Keratinocyte (primary cell): ENCODE data around the gene PADI6. TPM values are rescaled to one million over a fixed set of nuclear protein-coding genes. Genes with fewer than 3 reads are reported as not detected.

ENCODE experiments used
- DNase-seq: peaks from one replicate; pipeline ENCODE4 v3.0.0-alpha.2; 2011; ENCODE audit warnings: low read depth, missing footprints, low spot score
- FAIRE-seq: peaks from 2 replicates; lab custom pipeline; 2011; peaks lifted over from hg19 to GRCh38; lab: Jason Lieb, UNC
- H2AFZ ChIP-seq: 2 replicates; pipeline ENCODE4 v1.6.0; 2012; ENCODE audit warnings: low read length, control low read depth, inconsistent platforms; ENCODE audit not compliant: control insufficient read depth
- H3K27ac ChIP-seq: 2 replicates; pipeline ENCODE4 v1.5.1; 2011; ENCODE audit warnings: low read length; ENCODE audit not compliant: control insufficient read depth, insufficient read depth
- H3K27me3 ChIP-seq: 3 replicates; pipeline ENCODE4 v1.6.0; 2011; ENCODE audit warnings: low read length; ENCODE audit not compliant: control insufficient read depth, insufficient read depth; ENCODE audit errors: extremely low read depth
- H3K36me3 ChIP-seq, 2 experiments: 2 replicates in 1 of 2; 3 replicates in 1 of 2; pipeline ENCODE4 v1.5.1; 2011; ENCODE audit warnings: low read length in 2 of 2, mild to moderate bottlenecking in 1 of 2; ENCODE audit not compliant: control insufficient read depth in 2 of 2, insufficient read depth in 2 of 2; ENCODE audit errors: extremely low read depth in 1 of 2
- H3K4me1 ChIP-seq: 3 replicates; pipeline ENCODE4 v1.5.1; 2011; ENCODE audit warnings: low read length; ENCODE audit not compliant: control insufficient read depth, insufficient read depth; ENCODE audit errors: extremely low read depth
- H3K4me2 ChIP-seq: 3 replicates; pipeline ENCODE4 v1.6.0; 2011; ENCODE audit warnings: low read depth, low read length; ENCODE audit not compliant: control insufficient read depth, insufficient read depth; ENCODE audit errors: extremely low read depth
- H3K4me3 ChIP-seq, 3 experiments: fragments of 200-600 bp in 1 of 3; sonication (generic) in 1 of 3; 2 replicates in 2 of 3; 3 replicates in 1 of 3; pipeline ENCODE4 v1.5.1; 2011 to 2016; ENCODE audit warnings: low read length in 3 of 3, mild to moderate bottlenecking in 3 of 3, control low read depth in 2 of 3, inconsistent platforms in 1 of 3, low read depth in 1 of 3, mixed read lengths in 1 of 3, mixed run types in 1 of 3, moderate library complexity in 1 of 3; ENCODE audit not compliant: control insufficient read depth in 2 of 3, insufficient read depth in 2 of 3; ENCODE audit errors: extremely low read depth in 1 of 3
- H3K79me2 ChIP-seq: 2 replicates; pipeline ENCODE4 v1.6.0; 2012; ENCODE audit warnings: low read length; ENCODE audit not compliant: control insufficient read depth, insufficient read depth
- H3K9ac ChIP-seq: 3 replicates; pipeline ENCODE4 v1.6.0; 2011; ENCODE audit warnings: low read length; ENCODE audit not compliant: control insufficient read depth, insufficient read depth; ENCODE audit errors: extremely low read depth
- H3K9me1 ChIP-seq: 3 replicates; pipeline ENCODE4 v1.6.0; 2011; ENCODE audit warnings: low read length; ENCODE audit not compliant: control insufficient read depth, insufficient read depth; ENCODE audit errors: extremely low read depth
- H3K9me3 ChIP-seq: 2 replicates; pipeline ENCODE4 v1.5.1; 2012; ENCODE audit warnings: low read depth, low read length; ENCODE audit not compliant: control insufficient read depth
- H4K20me1 ChIP-seq: 3 replicates; pipeline ENCODE4 v1.6.0; 2011; ENCODE audit warnings: low read length; ENCODE audit not compliant: control insufficient read depth, insufficient read depth; ENCODE audit errors: extremely low read depth
- CTCF ChIP-seq, 3 experiments: IDR thresholded peaks in 1 of 3; conservative IDR thresholded peaks in 1 of 3; optimal IDR thresholded peaks in 1 of 3; 2 replicates in 2 of 3; 3 replicates in 1 of 3; pipeline versions ENCODE3 to v1.5.1; 2011; ENCODE audit warnings: low read length in 3 of 3, mild to moderate bottlenecking in 3 of 3, moderate library complexity in 2 of 3, control low read depth in 1 of 3, inconsistent platforms in 1 of 3; ENCODE audit not compliant: insufficient read depth in 2 of 3; ENCODE audit errors: extremely low read depth in 1 of 3
- EZH2 ChIP-seq: IDR thresholded peaks from one replicate; pipeline ENCODE4 v1.6.1; 2012; ENCODE audit warnings: inconsistent platforms, mild to moderate bottlenecking, low read length, moderate library complexity
- dilution Hi-C: fragments of 300-500 bp; cut with MboI; formaldehyde crosslinking; loops from one replicate; pipeline ENCODE4 v1.7.0; 2020; ENCODE audit warnings: low sequenced_read_pairs; ENCODE audit not compliant: extremely low pct_ligation_motif_present
- polyA plus RNA-seq, 5 experiments: library from polyadenylated mRNA; depleted of rRNA in 3 of 5; stranded (reverse) in 3 of 5; stranded (forward) in 1 of 5; unstranded in 1 of 5; fragments of >200 nt; gene quantifications; 1 replicate in 1 of 5; 2 replicates in 3 of 5; 3 replicates in 1 of 5; pipeline versions ENCODE4 v1.2.1 to v1.2.3, GENCODE V29; 2011 to 2012; ENCODE audit warnings: missing spikeins in 2 of 5, low read depth in 1 of 5, low replicate concordance in 1 of 5

The PADI6 gene
- polyA plus RNA-seq, 1 donor (not counting 4 experiments of a cell fraction or from before 2014, with no cell fraction given): not detected

- H3K9me3 ChIP-seq: no peaks in the 10 kb centered on the region
- no peak overlapping the region for H3K27ac ChIP-seq
- DNase-seq: no peak
- H3K79me2 ChIP-seq: peaks cover 2% of the 10 kb centered on the region
- TF ChIP-seq CTCF (optimal IDR thresholded peaks at IDR 0.05 in 1 of 3, IDR thresholded peaks at IDR 0.05 in 1 of 3, conservative IDR thresholded peaks at IDR 0.05 in 1 of 3; ENCODE audit: extremely low read depth in 1 of 3, insufficient read depth in 2 of 3, low read length in 3 of 3) (no peak), EZH2 (no peak)
- no peak overlapping the region for H3K4me3 ChIP-seq
- H3K36me3 ChIP-seq: peaks cover 63 to 76% of the 10 kb centered on the region in 2 experiments
- dilution Hi-C loops: no loop called here
- H3K9me1 ChIP-seq: no peaks in the 10 kb centered on the region
- H3K4me2 ChIP-seq: no peak overlapping the region
- no peaks in the 10 kb centered on the region for H4K20me1 ChIP-seq
- FAIRE-seq: no peak
- H2AFZ ChIP-seq: no peak overlapping the region
- no peaks in the 10 kb centered on the region for H3K4me1 ChIP-seq
- no peaks in the 10 kb centered on the region for H3K27me3 ChIP-seq
- no peak overlapping the region for H3K9ac ChIP-seq
Measured at GRCh38 chr1:17414022-17414421, 42.0 kb downstream of the PADI6 start.

GRCh38 chr1:17416389-17416788, 44.4 kb downstream of the PADI6 start:
- no peak for FAIRE-seq
- H4K20me1 ChIP-seq: no peaks in the 10 kb centered on the region
- H3K36me3 ChIP-seq: peaks cover 55 to 63% of the 10 kb centered on the region in 2 experiments
- no peak overlapping the region for H3K9ac ChIP-seq
- no peaks in the 10 kb centered on the region for H3K9me3 ChIP-seq
- H3K4me2 ChIP-seq: no peak overlapping the region
- no peaks in the 10 kb centered on the region for H3K27me3 ChIP-seq
- dilution Hi-C loops: no loop called here
- DNase-seq: no peak
- H3K27ac ChIP-seq: no peak overlapping the region
- peaks cover 3% of the 10 kb centered on the region for H3K79me2 ChIP-seq
- H3K9me1 ChIP-seq: no peaks in the 10 kb centered on the region
- H2AFZ ChIP-seq: no peak overlapping the region
- H3K4me1 ChIP-seq: no peaks in the 10 kb centered on the region
- no peak for TF ChIP-seq EZH2
- no peak for TF ChIP-seq CTCF (optimal IDR thresholded peaks at IDR 0.05 in 1 of 3, IDR thresholded peaks at IDR 0.05 in 1 of 3, conservative IDR thresholded peaks at IDR 0.05 in 1 of 3; ENCODE audit: extremely low read depth in 1 of 3, insufficient read depth in 2 of 3, low read length in 3 of 3)
- no peak overlapping the region for H3K4me3 ChIP-seq
